GM19395 (cell line): ENCODE results near the gene CDR2.
"Not testable (repeated sequence)": the region's sequence is repeated elsewhere in the genome, so short reads cannot be mapped to it uniquely, and the experiment has no call there.

Experiments
- ATAC-seq: cut with Tn5 transposase; IDR thresholded peaks from one replicate; pipeline ENCODE4 v1.9.1; 2021; ENCODE audit warnings: mild to moderate bottlenecking, moderate library complexity; ENCODE audit not compliant: unreplicated experiment

CDR2 gene

GRCh38 chr16:22375963-22376640 is 1.7 kb upstream of the CDR2 start:
- ATAC-seq: no peak

GRCh38 chr16:22375117-22375962 is 921 bp upstream of the CDR2 start:
- no peak for ATAC-seq

- ATAC-seq: peak; percentile 19
Measured at GRCh38 chr16:22373662-22374310, 633 bp downstream of the CDR2 start.

- ATAC-seq: no peak
Measured at GRCh38 chr16:22372882-22373661, 1.3 kb downstream of the CDR2 start.

GRCh38 chr16:22370038-22370820 is 4.2 kb downstream of the CDR2 start:
- no peak for ATAC-seq

- ATAC-seq: no peak
Measured at GRCh38 chr16:22369221-22369811, 5.1 kb downstream of the CDR2 start.

GRCh38 chr16:22368200-22368826 is 6.1 kb downstream of the CDR2 start:
- not testable (repeated sequence) for ATAC-seq

GRCh38 chr16:22366889-22367288 is 7.5 kb downstream of the CDR2 start:
- ATAC-seq: no peak

GRCh38 chr16:22366371-22366770 is 8.0 kb downstream of the CDR2 start:
- no peak for ATAC-seq

GRCh38 chr16:22364241-22364640 is 10.2 kb downstream of the CDR2 start:
- ATAC-seq: no peak

- no peak for ATAC-seq
Measured at GRCh38 chr16:22360963-22361659, 13.3 kb downstream of the CDR2 start.

GRCh38 chr16:22359679-22360078 is 14.7 kb downstream of the CDR2 start:
- no peak for ATAC-seq

GRCh38 chr16:22358000-22358399 is 16.4 kb downstream of the CDR2 start:
- no peak for ATAC-seq

GRCh38 chr16:22357635-22357971 is 16.8 kb downstream of the CDR2 start:
- ATAC-seq: peak; percentile 62

GRCh38 chr16:22356930-22357634 is 17.3 kb downstream of the CDR2 start:
- peak; percentile 19 for ATAC-seq

- no peak for ATAC-seq
Measured at GRCh38 chr16:22355487-22355908, 18.9 kb downstream of the CDR2 start.

- ATAC-seq: no peak
Measured at GRCh38 chr16:22353933-22354541, 20.4 kb downstream of the CDR2 start.
